Stimulated activated CD8-positive, alpha-beta memory T cell treated with anti-CD3 and anti-CD28 coated beads, Interleukin-12 subunit alpha, Interleukin-12 subunit beta, amount 100 ng/mL, for 4 hours (primary cell): Measurements from ENCODE around the gene AGMO.
"Not testable (repeated sequence)": the region's sequence is repeated elsewhere in the genome, so short reads cannot be mapped to it uniquely, and the experiment has no call there.

Experiments used
- DNase-seq: peaks from one replicate; pipeline ENCODE4 v3.0.0-alpha.2; 2020; ENCODE audit warnings: low read depth

AGMO gene

DNA sequence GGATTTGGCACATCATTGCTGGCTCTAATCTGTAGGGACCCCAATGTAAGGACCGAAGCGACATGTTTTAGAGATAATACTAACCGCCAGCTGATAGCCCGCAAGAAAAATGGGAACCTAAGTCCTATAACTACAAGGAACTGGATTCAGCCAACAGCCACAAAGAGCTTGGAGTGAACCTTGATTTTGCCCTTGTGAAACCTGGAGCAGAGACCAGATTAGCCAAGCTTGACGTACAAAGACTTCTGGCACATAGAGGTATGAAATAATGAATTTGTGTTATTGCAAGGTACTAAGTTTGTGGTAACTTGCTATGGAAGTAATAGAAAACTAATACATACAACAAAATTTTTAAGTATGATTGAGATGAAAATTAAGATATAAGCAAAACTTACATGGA is 246.9 kb downstream of the AGMO start:
- no peak for DNase-seq

DNA sequence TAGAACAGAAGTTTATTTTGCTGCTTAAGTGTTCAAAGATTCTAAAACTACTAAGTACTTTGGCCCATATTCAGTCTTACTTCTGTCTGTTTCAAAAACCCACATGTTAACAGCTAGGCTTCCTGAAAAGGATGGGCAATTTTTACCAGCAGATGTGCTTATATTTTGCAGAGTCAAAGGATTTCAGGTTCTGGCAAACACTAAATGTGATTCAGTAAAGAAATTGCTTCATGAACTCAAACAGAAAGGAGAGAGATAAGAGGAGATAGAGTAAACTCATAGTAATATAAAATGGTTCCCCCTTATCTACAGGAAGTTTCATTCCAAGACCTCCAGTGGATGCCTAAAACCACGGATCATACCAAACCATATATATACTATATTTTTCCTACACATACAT is 248.5 kb downstream of the AGMO start:
- no peak for DNase-seq

DNA sequence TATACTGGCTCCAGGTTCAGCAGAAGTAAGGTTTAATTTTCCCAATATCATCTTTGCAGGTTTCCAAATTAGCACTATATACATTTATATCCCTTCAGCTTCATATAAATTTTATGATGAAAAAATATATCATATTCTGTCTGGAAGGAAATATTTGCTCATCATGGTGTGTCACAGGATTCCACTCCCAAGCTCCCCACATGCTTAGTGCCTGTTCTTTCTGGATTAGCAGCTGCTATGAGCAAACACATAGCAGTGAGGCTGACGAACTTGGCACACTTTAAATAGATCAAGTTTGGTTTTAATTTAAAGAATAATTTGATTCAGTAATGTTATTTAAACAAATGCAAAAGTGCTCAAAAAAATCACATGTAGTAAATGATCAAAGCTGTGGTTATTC is 251.9 kb downstream of the AGMO start:
- DNase-seq, result no peak

- DNase-seq, result no peak
Measured at GRCh38 chr7:15308821-15309220, 253.0 kb downstream of the AGMO start.

DNA sequence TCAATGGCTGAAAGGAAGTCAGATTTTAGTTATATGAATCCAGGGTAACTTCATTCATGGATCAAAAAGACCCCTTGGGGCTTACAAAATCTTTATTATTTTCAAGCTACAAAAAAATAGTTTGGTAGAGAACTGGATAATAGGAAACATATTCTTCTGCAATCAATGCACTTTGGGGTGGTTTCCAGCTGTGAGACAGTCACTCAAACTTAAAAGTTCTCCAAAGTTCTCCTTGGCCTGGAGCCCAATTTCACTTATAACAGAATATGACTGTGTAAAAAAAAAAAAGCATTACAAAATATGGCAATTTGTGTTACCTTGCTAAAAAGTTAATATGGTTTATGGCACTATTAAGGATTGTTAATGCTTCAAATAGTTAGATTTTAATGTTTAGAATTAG is 255.5 kb downstream of the AGMO start:
- DNase-seq, result no peak

GRCh38 chr7:15305002-15305600 is 256.7 kb downstream of the AGMO start:
- DNase-seq, result no peak

- DNase-seq, result no peak
Measured at GRCh38 chr7:15303357-15303756, 258.5 kb downstream of the AGMO start.

- DNase-seq, result not testable (repeated sequence)
Measured at GRCh38 chr7:15300986-15301385, 260.8 kb downstream of the AGMO start.

- no peak for DNase-seq
Measured at GRCh38 chr7:15292138-15292537, 269.7 kb downstream of the AGMO start.

DNA sequence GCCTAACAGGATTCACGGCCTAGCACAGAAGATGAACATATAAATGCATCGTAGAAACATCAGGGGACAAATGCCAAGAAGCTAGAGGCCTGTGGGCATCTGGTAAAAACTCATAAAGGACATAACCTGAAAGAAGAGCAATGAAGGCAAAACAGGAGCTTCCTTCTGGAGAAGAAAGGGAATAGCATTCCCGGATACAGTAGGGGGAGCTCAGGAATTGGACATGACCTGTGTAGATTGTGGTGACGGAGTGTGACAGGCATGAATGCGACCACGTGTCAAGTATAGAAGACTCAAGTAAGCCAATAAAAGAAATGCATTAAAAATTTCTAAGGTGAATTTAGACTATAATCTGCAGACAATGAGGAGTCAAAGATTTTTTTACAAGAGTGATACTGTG is 270.1 kb downstream of the AGMO start:
- no peak for DNase-seq

DNA sequence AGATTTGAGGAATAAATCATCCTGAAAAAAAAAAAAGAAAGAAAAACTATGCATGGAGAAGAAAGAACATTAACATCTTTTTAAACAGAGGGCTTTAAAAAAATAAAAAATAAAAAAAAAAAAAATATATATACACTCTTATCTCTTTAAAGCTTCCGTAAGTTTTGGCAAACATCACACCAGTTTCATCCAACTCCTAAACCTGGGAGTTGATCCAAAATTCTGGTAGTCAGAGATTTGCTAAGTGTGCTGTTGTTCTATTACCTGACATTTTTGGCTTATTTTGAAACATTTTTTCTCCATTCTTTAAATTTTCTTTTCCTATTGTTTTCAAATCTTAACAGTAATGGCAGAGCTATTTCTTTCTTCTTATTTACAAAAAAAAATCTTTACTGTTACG is 273.1 kb downstream of the AGMO start:
- DNase-seq, result no peak

DNA sequence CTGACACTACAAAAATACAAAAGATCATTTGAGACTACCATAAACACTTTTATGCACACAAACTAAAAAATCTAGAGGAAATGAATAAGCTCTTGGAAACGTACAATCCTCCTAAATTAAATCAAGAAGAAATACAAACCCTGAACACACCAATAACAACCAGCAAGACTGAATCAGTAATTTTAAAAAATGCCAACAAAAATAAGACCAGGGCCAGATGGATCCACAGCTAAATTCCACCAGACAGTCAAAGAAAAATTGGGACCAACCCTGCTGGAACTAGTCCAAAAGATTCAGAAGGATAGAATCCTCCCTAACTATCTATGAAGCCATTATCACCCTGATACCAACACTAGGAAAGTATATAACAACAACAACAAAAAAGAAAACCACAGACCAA is 277.4 kb downstream of the AGMO start:
- DNase-seq, result no peak

DNA sequence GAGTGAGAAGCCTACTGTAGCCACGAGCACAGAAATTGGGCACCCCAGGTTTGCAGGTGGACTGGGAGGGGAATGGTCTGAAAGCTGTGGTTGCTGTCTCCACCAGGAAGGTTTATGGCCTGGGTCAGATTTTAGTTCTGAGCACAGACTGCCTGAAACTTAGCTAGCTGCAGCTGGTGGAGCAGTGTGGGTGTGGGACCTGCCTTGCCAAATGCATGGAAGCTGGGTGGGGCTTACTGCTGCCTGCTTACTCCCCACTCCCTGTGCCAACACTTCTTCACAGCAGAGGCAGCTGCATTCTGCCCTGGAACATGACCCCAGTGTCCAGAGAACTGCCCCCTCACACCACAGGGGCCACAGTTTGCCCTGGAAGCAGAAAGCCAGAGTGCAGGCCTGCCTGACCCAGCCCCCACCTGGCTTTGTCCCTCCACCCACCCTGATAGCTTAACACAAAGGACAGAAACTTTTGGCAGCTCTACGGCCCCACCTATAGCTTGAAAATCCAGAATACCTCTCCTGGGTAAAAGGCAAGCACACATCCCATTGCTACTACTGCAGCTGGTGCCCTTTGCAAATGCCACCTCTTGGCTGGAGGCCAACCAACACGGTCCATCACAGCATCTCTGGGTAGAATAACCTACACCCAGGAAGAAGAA is 281.6 kb downstream of the AGMO start:
- DNase-seq, result no peak

DNA sequence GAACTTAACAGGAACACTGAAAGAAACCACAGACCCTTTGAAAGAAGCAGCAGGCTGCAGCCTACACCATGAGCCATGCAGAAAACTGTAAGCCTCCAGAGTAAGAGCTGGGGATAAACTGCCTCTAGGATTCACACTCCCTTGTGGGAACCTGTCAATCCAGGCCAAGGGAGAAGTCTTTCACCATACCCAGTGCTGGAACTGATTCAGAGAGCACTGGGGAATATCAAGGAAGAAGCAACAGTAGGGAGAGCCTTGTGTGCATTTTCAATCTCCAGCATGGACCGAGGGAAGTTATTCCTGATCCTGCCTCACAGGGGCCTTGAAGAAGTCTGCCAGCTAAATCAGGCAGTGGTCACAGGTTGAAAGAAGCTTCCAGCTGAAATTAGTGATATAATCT is 282.2 kb downstream of the AGMO start:
- no peak for DNase-seq

DNA sequence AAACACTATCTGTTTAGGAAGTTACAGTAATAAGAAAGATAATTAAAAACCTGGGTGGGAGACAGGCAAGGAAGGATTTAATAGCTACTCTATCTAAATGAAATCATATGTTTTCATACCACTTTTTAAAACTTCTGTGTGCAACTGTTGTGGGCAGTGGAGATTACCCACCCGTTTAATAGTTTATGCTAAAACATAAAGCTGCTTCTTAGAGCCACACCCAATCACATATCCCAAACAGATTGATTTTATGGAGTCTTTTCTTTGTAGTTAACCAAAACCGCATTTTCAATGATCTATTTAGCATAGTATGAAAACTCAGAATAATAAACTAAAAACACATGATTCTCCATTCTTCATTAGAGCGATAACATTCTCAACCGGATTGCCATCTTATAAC is 304.1 kb downstream of the AGMO start:
- DNase-seq, result no peak

- DNase-seq, result no peak
Measured at GRCh38 chr7:15252181-15252580, 309.6 kb downstream of the AGMO start.

- no peak for DNase-seq
Measured at GRCh38 chr7:15248514-15248913, 313.3 kb downstream of the AGMO start.

GRCh38 chr7:15245831-15246230 is 316.0 kb downstream of the AGMO start:
- no peak for DNase-seq

GRCh38 chr7:15239801-15240200 is 322.0 kb downstream of the AGMO start:
- DNase-seq, result no peak

GRCh38 chr7:15236952-15237351 is 324.9 kb downstream of the AGMO start:
- no peak for DNase-seq

- DNase-seq, result no peak
Measured at GRCh38 chr7:15234431-15234830, 327.4 kb downstream of the AGMO start.

- DNase-seq, result no peak
Measured at GRCh38 chr7:15228831-15229230, 333.0 kb downstream of the AGMO start.

- DNase-seq, result no peak
Measured at GRCh38 chr7:15225981-15226380, 335.8 kb downstream of the AGMO start.

DNA sequence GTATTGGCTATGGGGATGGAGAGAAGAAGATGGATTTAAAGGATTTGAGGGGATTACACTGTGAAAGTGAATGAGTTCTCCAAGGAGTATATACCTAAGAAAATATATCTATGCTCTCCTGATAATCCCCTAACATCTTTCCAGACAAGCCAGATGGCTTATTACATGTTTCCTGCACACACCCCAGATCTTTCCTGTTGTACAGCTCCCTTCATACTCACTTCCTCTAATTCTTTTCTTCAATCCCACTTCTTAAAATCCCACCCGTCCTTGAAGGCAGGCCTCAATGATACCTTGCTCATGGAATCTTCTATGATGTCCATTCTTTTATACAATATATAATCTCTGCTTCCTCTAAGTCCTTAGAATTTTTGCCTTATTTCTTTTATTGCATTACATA is 342.1 kb downstream of the AGMO start:
- DNase-seq, result no peak
